ENCODE data around the gene PRKN. TPM values are rescaled to one million over a fixed set of nuclear protein-coding genes. Genes with fewer than 3 reads are reported as not detected.

PRKN gene
- total RNA-seq, 1 experiment from 2014 or later = 1.2 TPM

DNA sequence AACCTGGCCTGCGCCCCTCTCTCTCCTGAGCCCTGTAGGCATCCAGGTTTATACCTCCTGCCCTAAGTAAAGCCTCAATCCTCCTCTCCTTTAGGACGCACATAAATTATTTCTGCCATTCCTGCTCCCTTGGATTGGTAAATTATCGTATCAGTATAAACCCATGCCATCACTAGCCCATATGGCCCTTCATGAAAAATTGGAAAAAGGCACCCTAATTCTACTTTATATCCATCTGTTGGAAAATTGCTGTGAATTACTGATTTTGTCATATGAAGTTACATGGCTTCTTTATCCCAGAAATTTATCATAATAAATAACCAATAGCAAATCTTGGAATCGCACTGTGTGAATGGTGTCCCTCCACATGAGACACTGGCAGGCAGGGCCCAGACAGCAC, 395.2 kb downstream of the PRKN start:
- no peak for DNase-seq (ENCODE audit: low spot score)
- ChIA-PET POLR2A (ENCODE audit: low non-redundant PET) (no interaction called here), CTCF (no interaction called here)
- Histone ChIP-seq H3K27me3 (replicated peaks; ENCODE audit: insufficient read depth, low read depth, low read length, poor library complexity) (no peaks in the 10 kb centered on the region), H3K27ac (ENCODE audit: low read depth, low read length, poor library complexity, severe bottlenecking) (no peak overlapping the region), H3K36me3 (ENCODE audit: insufficient read depth, low read length, poor library complexity, severe bottlenecking) (no peaks in the 10 kb centered on the region), H3K4me1 (ENCODE audit: insufficient read depth, low read length, poor library complexity, severe bottlenecking) (no peaks in the 10 kb centered on the region), H3K4me3 (ENCODE audit: low read depth, low read length, poor library complexity, severe bottlenecking) (no peak overlapping the region), H3K9me3 (ENCODE audit: low read depth, low read length, poor library complexity, severe bottlenecking) (peaks cover 6% of the 10 kb centered on the region)
- intact Hi-C loops (cut with micrococcal nuclease; ENCODE audit: unreplicated experiment) = no loop called here
- BruUV-seq (replicated peaks) = no TSS peak
- TF ChIP-seq EZH2 (IDR thresholded peaks at IDR 0.05; ENCODE audit: borderline replicate concordance, low read depth, low read length, poor library complexity, severe bottlenecking) = no peak
- TF ChIP-seq, protein P1, sequence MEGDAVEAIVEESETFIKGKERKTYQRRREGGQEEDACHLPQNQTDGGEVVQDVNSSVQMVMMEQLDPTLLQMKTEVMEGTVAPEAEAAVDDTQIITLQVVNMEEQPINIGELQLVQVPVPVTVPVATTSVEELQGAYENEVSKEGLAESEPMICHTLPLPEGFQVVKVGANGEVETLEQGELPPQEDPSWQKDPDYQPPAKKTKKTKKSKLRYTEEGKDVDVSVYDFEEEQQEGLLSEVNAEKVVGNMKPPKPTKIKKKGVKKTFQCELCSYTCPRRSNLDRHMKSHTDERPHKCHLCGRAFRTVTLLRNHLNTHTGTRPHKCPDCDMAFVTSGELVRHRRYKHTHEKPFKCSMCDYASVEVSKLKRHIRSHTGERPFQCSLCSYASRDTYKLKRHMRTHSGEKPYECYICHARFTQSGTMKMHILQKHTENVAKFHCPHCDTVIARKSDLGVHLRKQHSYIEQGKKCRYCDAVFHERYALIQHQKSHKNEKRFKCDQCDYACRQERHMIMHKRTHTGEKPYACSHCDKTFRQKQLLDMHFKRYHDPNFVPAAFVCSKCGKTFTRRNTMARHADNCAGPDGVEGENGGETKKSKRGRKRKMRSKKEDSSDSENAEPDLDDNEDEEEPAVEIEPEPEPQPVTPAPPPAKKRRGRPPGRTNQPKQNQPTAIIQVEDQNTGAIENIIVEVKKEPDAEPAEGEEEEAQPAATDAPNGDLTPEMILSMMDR (conservative IDR thresholded peaks at IDR 0.05; ENCODE audit: low read depth, low read length) = no peak

DNA sequence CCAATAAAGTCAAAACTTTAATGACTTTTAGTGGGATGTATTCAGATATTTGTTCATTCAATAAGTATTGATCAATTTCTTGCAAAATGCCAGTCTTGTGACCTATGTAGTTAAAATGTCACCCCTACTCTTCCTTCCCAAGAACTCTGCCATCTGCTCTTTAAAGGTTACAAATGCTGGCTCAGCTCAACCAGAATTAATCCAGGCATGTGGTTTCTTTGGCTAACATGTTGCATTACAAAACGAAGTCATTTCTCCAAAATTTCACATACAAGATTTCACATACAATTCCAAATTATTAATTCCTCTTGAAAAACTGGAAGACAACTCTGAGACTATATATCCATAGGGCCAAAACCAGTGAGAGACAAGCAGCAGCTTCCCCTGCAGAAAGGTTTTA, 395.7 kb downstream of the PRKN start:
- Histone ChIP-seq H3K9me3 (ENCODE audit: low read depth, low read length, poor library complexity, severe bottlenecking) (peaks cover 6% of the 10 kb centered on the region), H3K4me3 (ENCODE audit: low read depth, low read length, poor library complexity, severe bottlenecking) (no peak overlapping the region), H3K27me3 (replicated peaks; ENCODE audit: insufficient read depth, low read depth, low read length, poor library complexity) (no peaks in the 10 kb centered on the region), H3K4me1 (ENCODE audit: insufficient read depth, low read length, poor library complexity, severe bottlenecking) (no peaks in the 10 kb centered on the region), H3K36me3 (ENCODE audit: insufficient read depth, low read length, poor library complexity, severe bottlenecking) (no peaks in the 10 kb centered on the region), H3K27ac (ENCODE audit: low read depth, low read length, poor library complexity, severe bottlenecking) (no peak overlapping the region)
- POLR2A ChIA-PET (ENCODE audit: low non-redundant PET) = no interaction called here
- intact Hi-C loops (cut with micrococcal nuclease; ENCODE audit: unreplicated experiment) = no loop called here
- no peak for DNase-seq (ENCODE audit: low spot score)
- CTCF ChIA-PET = no interaction called here
- BruUV-seq (replicated peaks) = no TSS peak
- TF ChIP-seq, protein P1 (conservative IDR thresholded peaks at IDR 0.05; ENCODE audit: low read depth, low read length) = no peak
- TF ChIP-seq EZH2 (IDR thresholded peaks at IDR 0.05; ENCODE audit: borderline replicate concordance, low read depth, low read length, poor library complexity, severe bottlenecking) = no peak

DNA sequence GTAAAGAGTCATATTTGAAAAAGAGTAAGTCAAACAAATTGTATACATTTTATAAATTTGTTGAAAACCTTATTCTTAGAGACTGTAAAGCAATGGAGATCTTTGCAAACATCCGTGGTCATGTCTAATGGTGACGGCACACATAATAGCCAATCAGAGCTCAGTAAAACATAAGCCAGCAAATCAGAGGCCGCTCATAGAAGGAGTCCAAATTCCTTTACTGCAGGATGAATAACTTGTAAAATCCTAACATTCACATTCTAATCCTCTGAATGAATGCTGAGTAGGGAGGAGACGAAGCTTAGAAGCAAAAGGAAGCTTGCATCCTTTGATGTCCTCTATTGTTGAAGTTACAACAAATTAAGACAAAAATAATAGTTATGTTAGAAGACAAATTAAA, 401.7 kb downstream of the PRKN start:
- DNase-seq (ENCODE audit: low spot score) = no peak
- H3K27ac ChIP-seq (ENCODE audit: low read depth, low read length, poor library complexity, severe bottlenecking) = no peak overlapping the region
- ChIA-PET POLR2A (ENCODE audit: low non-redundant PET) (no interaction called here), CTCF (no interaction called here)
- H3K4me1 ChIP-seq (ENCODE audit: insufficient read depth, low read length, poor library complexity, severe bottlenecking) = no peaks in the 10 kb centered on the region
- intact Hi-C loops (cut with micrococcal nuclease; ENCODE audit: unreplicated experiment) = no loop called here
- no peaks in the 10 kb centered on the region for H3K36me3 ChIP-seq (ENCODE audit: insufficient read depth, low read length, poor library complexity, severe bottlenecking)
- H3K4me3 ChIP-seq (ENCODE audit: low read depth, low read length, poor library complexity, severe bottlenecking) = no peak overlapping the region
- H3K27me3 ChIP-seq (replicated peaks; ENCODE audit: insufficient read depth, low read depth, low read length, poor library complexity) = no peaks in the 10 kb centered on the region
- BruUV-seq (replicated peaks) = no TSS peak
- TF ChIP-seq EZH2 (IDR thresholded peaks at IDR 0.05; ENCODE audit: borderline replicate concordance, low read depth, low read length, poor library complexity, severe bottlenecking) = no peak
- H3K9me3 ChIP-seq (ENCODE audit: low read depth, low read length, poor library complexity, severe bottlenecking) = peaks cover 18% of the 10 kb centered on the region

DNA sequence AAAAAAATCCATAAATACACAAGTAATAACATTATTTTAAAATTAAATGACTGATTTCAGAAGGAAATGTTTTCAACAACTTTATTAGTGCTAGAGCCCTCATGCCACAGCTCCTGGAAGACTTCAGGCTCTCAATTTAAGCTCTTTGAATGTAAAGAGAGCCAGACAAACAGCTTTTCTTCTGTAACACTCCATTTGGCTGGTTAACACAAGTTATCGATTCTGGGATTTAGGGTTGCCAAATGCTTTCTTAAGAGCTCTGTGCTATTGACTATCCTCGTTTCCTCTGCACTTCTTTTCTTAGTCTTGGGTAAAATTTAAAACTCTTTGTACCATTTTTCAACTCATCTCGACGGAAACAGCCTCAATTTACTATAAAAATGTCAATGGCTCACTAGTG, 402.5 kb downstream of the PRKN start:
- BruUV-seq (replicated peaks) = no TSS peak
- POLR2A ChIA-PET (ENCODE audit: low non-redundant PET) = no interaction called here

More for the DNA sequence above, 402.5 kb downstream of the PRKN start:
- Histone ChIP-seq H3K9me3 (ENCODE audit: low read depth, low read length, poor library complexity, severe bottlenecking) (peaks cover 12% of the 10 kb centered on the region), H3K27me3 (replicated peaks; ENCODE audit: insufficient read depth, low read depth, low read length, poor library complexity) (no peaks in the 10 kb centered on the region), H3K36me3 (ENCODE audit: insufficient read depth, low read length, poor library complexity, severe bottlenecking) (no peaks in the 10 kb centered on the region), H3K4me1 (ENCODE audit: insufficient read depth, low read length, poor library complexity, severe bottlenecking) (no peaks in the 10 kb centered on the region), H3K27ac (ENCODE audit: low read depth, low read length, poor library complexity, severe bottlenecking) (no peak overlapping the region), H3K4me3 (ENCODE audit: low read depth, low read length, poor library complexity, severe bottlenecking) (no peak overlapping the region)
- DNase-seq (ENCODE audit: low spot score) = no peak
- TF ChIP-seq, protein P1 (conservative IDR thresholded peaks at IDR 0.05; ENCODE audit: low read depth, low read length) = no peak
- no peak for TF ChIP-seq EZH2 (IDR thresholded peaks at IDR 0.05; ENCODE audit: borderline replicate concordance, low read depth, low read length, poor library complexity, severe bottlenecking)
- CTCF ChIA-PET = no interaction called here
- intact Hi-C loops (cut with micrococcal nuclease; ENCODE audit: unreplicated experiment) = no loop called here

All from A673 (cell line).